Activated CD8-positive, alpha-beta T cell treated with anti-CD3 and anti-CD28 coated beads for 36 hours (primary cell): ENCODE data around the gene ATL1. TPM values are rescaled to one million over a fixed set of nuclear protein-coding genes. Genes with fewer than 3 reads are reported as not detected.
"Not testable (repeated sequence)": the region's sequence is repeated elsewhere in the genome, so short reads cannot be mapped to it uniquely, and the experiment has no call there.

ENCODE experiments used
- ATAC-seq: fragments of 200-7000 bp; cut with Tn5 transposase; one replicate; pipeline ENCODE4 v1.10.0; 2021; ENCODE audit warnings: mild to moderate bottlenecking, moderate library complexity
- CTCF ChIA-PET: fragments of 350-600 bp; sonication (Branson Sonifier 250); formaldehyde crosslinking; loops from one replicate; lab custom pipeline; 2021; ENCODE audit warnings: antibody characterized with exemption; lab: Charles Lee
- POLR2A ChIA-PET: fragments of 350-600 bp; sonication (Branson Sonifier 250); formaldehyde crosslinking; loops from one replicate; lab custom pipeline; 2021; ENCODE audit warnings: antibody characterized with exemption; lab: Charles Lee
- DNase-seq: peaks from one replicate; pipeline ENCODE4 v3.0.0-alpha.2; 2020
- H3K27ac Mint-ChIP-seq: one replicate; pipeline ENCODE4 v1.8.0; 2021; ENCODE audit warnings: mild to moderate bottlenecking, mixed read lengths
- H3K27me3 Mint-ChIP-seq: one replicate; pipeline ENCODE4 v1.8.0; 2021; ENCODE audit warnings: mixed read lengths
- H3K36me3 Mint-ChIP-seq: one replicate; pipeline ENCODE4 v1.8.0; 2021; ENCODE audit warnings: low read depth, mixed read lengths
- H3K4me1 Mint-ChIP-seq: one replicate; pipeline ENCODE4 v1.8.0; 2021; ENCODE audit warnings: low read depth, mixed read lengths
- H3K4me3 Mint-ChIP-seq: one replicate; pipeline ENCODE4 v1.8.0; 2021; ENCODE audit warnings: mild to moderate bottlenecking, moderate library complexity, mixed read lengths
- H3K9me3 Mint-ChIP-seq: one replicate; pipeline ENCODE4 v1.8.0; 2021; ENCODE audit warnings: mixed read lengths
- CTCF ChIP-seq: fragments of 200-600 bp; IDR thresholded peaks from one replicate; pipeline ENCODE4 v1.8.0; 2022; ENCODE audit warnings: antibody characterized with exemption, mild to moderate bottlenecking
- intact Hi-C: fragments of 100-400 bp; cut with micrococcal nuclease; formaldehyde crosslinking; loops from one replicate; pipeline ENCODE4 v1.10.0; 2022
- total RNA-seq, 2 experiments: library from RNA; stranded (reverse); gene quantifications; one replicate each; pipeline ENCODE4 v1.2.3, GENCODE V29; 2021

The ATL1 gene
- total RNA-seq, 2 experiments from 2014 or later = 0.81 to 1.1 TPM

- POLR2A ChIA-PET = no interaction called here
- peaks cover 6% of the 10 kb centered on the region for H3K9me3 Mint-ChIP-seq
- H3K4me3 Mint-ChIP-seq = no peak overlapping the region
Observed at GRCh38 chr14:50551877-50552276, 8.1 kb upstream of the ATL1 start.

GRCh38 chr14:50552796-50553195 lies 7.1 kb upstream of the ATL1 start:
- H3K4me1 Mint-ChIP-seq, POLR2A ChIA-PET, DNase-seq, ATAC-seq, H3K4me3 Mint-ChIP-seq, H3K9me3 Mint-ChIP-seq, H3K36me3 Mint-ChIP-seq, intact Hi-C loops, H3K27ac Mint-ChIP-seq: not testable (repeated sequence)
- CTCF ChIA-PET = interaction anchor here (0.8 kb wide), 1 partner anchor 9 kb away, joined by 3 read pairs; no protein-coding TSS in a partner anchor
- peaks cover 37% of the 10 kb centered on the region for H3K27me3 Mint-ChIP-seq

More at GRCh38 chr14:50551877-50552276, 8.1 kb upstream of the ATL1 start:
- Mint-ChIP-seq H3K27me3 (peaks cover 29% of the 10 kb centered on the region), H3K27ac (no peak overlapping the region), H3K36me3 (no peaks in the 10 kb centered on the region), H3K4me1 (no peaks in the 10 kb centered on the region)
- no peak for ATAC-seq
- no peak for DNase-seq
- TF ChIP-seq CTCF = no peak
- intact Hi-C loops = no loop called here
- CTCF ChIA-PET = interaction anchor here (0.6 to 1.4 kb wide), 2 partner anchors 224 to 230 kb away, joined by 3 read pairs; no protein-coding TSS in a partner anchor

- no peaks in the 10 kb centered on the region for H3K36me3 Mint-ChIP-seq
- ATAC-seq (peak; percentile 61), DNase-seq (peak; percentile 74)
- no peak for TF ChIP-seq CTCF
- H3K27ac Mint-ChIP-seq = no peak overlapping the region
- no peaks in the 10 kb centered on the region for H3K9me3 Mint-ChIP-seq
- intact Hi-C loops = no loop called here
- H3K4me3 Mint-ChIP-seq = peak overlapping the region; percentile 78
- H3K27me3 Mint-ChIP-seq = peaks cover 44% of the 10 kb centered on the region
- H3K4me1 Mint-ChIP-seq = peaks cover 6% of the 10 kb centered on the region
- ChIA-PET POLR2A (interaction anchor here (0.6 kb wide), 3 partner anchors 210 to 711 kb away, joined by 3 read pairs; no protein-coding TSS in a partner anchor), CTCF (interaction anchor here (0.7 to 1.9 kb wide), 2 partner anchors 18 to 299 kb away, joined by 3 to 6 read pairs; no protein-coding TSS in a partner anchor)
Observed at GRCh38 chr14:50560931-50561285, 963 bp downstream of the ATL1 start.

- Mint-ChIP-seq H3K27ac (no peak overlapping the region), H3K4me3 (no peak overlapping the region)
Observed at GRCh38 chr14:50562841-50563240, 2.9 kb downstream of the ATL1 start.

GRCh38 chr14:50569714-50570274 lies 9.8 kb downstream of the ATL1 start:
- peaks cover 10% of the 10 kb centered on the region for H3K36me3 Mint-ChIP-seq
- DNase-seq (no peak), ATAC-seq (no peak)
- no peak overlapping the region for H3K27ac Mint-ChIP-seq
- intact Hi-C loops = no loop called here
- no peaks in the 10 kb centered on the region for H3K27me3 Mint-ChIP-seq
- ChIA-PET POLR2A (no interaction called here), CTCF (interaction anchor here (0.9 to 1.4 kb wide), 5 partner anchors 9 to 196 kb away, joined by 3 to 4 read pairs (median 3); no protein-coding TSS in a partner anchor)
- no peak overlapping the region for H3K4me3 Mint-ChIP-seq
- peaks cover 22% of the 10 kb centered on the region for H3K9me3 Mint-ChIP-seq
- H3K4me1 Mint-ChIP-seq = no peaks in the 10 kb centered on the region
- TF ChIP-seq CTCF = no peak

More at GRCh38 chr14:50562841-50563240, 2.9 kb downstream of the ATL1 start:
- POLR2A ChIA-PET = interaction anchor here (1.6 kb wide), 1 partner anchor 250 kb away, joined by 5 read pairs; the partner anchor contains the start of genes DMAC2L and L2HGDH
- Mint-ChIP-seq H3K9me3 (no peaks in the 10 kb centered on the region), H3K4me1 (peaks cover 6% of the 10 kb centered on the region), H3K27me3 (peaks cover 33% of the 10 kb centered on the region), H3K36me3 (no peaks in the 10 kb centered on the region)
- ATAC-seq (no peak), DNase-seq (no peak)
- intact Hi-C loops = no loop called here
- TF ChIP-seq CTCF = no peak
- CTCF ChIA-PET = interaction anchor here (0.7 to 1.5 kb wide), 4 partner anchors 18 to 298 kb away, joined by 3 to 4 read pairs (median 3); no protein-coding TSS in a partner anchor
